ENCODE measurements around the gene DUS4L.

The DUS4L gene

GRCh38 chr7:107580716-107581383 is 17.1 kb downstream of the DUS4L start:
- no peak for DNase-seq

GRCh38 chr7:107581387-107582013 is 17.7 kb downstream of the DUS4L start:
- DNase-seq: no peak

- DNase-seq: no peak
Observed at GRCh38 chr7:107582875-107583274, 19.1 kb downstream of the DUS4L start.

- no peak for DNase-seq
Observed at GRCh38 chr7:107584716-107585115, 20.9 kb downstream of the DUS4L start.

- no peak for DNase-seq
Observed at GRCh38 chr7:107588529-107589130, 24.9 kb downstream of the DUS4L start.

GRCh38 chr7:107591421-107591820 is 27.6 kb downstream of the DUS4L start:
- no peak for DNase-seq

- DNase-seq: no peak
Observed at GRCh38 chr7:107592361-107593024, 28.7 kb downstream of the DUS4L start.

- no peak for DNase-seq
Observed at GRCh38 chr7:107593025-107593410, 29.2 kb downstream of the DUS4L start.

GRCh38 chr7:107594961-107595737 is 31.4 kb downstream of the DUS4L start:
- no peak for DNase-seq

GRCh38 chr7:107596881-107597581 is 33.3 kb downstream of the DUS4L start:
- no peak for DNase-seq

GRCh38 chr7:107597582-107597916 is 33.8 kb downstream of the DUS4L start:
- no peak for DNase-seq

GRCh38 chr7:107597953-107598352 is 34.2 kb downstream of the DUS4L start:
- DNase-seq: no peak

GRCh38 chr7:107599262-107599661 is 35.5 kb downstream of the DUS4L start:
- no peak for DNase-seq

- no peak for DNase-seq
Observed at GRCh38 chr7:107600816-107601215, 37.0 kb downstream of the DUS4L start.

- no peak for DNase-seq
Observed at GRCh38 chr7:107605218-107605815, 41.5 kb downstream of the DUS4L start.

GRCh38 chr7:107606303-107606702 is 42.5 kb downstream of the DUS4L start:
- no peak for DNase-seq

GRCh38 chr7:107609811-107610261 is 46.1 kb downstream of the DUS4L start:
- DNase-seq: peak; percentile 32

- no peak for DNase-seq
Observed at GRCh38 chr7:107610323-107610722, 46.6 kb downstream of the DUS4L start.

GRCh38 chr7:107613439-107613838 is 49.7 kb downstream of the DUS4L start:
- DNase-seq: no peak

- no peak for DNase-seq
Observed at GRCh38 chr7:107613948-107614347, 50.2 kb downstream of the DUS4L start.

GRCh38 chr7:107614425-107614824 is 50.7 kb downstream of the DUS4L start:
- no peak for DNase-seq

Measured in eye (tissue), 1 donor.